ENCODE results near the gene SLC24A2. TPM values are rescaled to one million over a fixed set of nuclear protein-coding genes. Genes with fewer than 3 reads are reported as not detected.

Gene SLC24A2
- total and polyA plus RNA-seq, 2 experiments from 2014 or later: 3.5 to 7.1 TPM

DNA sequence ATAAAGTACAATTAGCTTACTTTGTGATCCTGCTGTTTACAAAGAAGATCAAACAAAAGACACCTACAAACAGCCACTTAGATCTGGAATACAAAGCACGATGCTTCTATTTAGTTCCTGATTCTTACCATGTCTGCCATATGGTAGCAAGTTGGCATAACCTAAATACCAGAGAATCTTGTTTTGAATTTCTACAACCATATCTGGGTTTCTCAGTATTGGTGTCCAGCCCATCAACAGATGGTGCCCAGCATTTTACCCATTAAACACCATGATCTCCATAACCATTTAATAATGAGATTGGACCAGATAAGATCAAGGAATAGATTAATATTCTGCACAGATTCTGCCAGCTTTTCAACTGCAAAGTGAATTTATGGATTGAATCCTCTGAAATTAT is 29.8 kb downstream of the SLC24A2 start (continued):
- TF ChIP-seq, protein P1, sequence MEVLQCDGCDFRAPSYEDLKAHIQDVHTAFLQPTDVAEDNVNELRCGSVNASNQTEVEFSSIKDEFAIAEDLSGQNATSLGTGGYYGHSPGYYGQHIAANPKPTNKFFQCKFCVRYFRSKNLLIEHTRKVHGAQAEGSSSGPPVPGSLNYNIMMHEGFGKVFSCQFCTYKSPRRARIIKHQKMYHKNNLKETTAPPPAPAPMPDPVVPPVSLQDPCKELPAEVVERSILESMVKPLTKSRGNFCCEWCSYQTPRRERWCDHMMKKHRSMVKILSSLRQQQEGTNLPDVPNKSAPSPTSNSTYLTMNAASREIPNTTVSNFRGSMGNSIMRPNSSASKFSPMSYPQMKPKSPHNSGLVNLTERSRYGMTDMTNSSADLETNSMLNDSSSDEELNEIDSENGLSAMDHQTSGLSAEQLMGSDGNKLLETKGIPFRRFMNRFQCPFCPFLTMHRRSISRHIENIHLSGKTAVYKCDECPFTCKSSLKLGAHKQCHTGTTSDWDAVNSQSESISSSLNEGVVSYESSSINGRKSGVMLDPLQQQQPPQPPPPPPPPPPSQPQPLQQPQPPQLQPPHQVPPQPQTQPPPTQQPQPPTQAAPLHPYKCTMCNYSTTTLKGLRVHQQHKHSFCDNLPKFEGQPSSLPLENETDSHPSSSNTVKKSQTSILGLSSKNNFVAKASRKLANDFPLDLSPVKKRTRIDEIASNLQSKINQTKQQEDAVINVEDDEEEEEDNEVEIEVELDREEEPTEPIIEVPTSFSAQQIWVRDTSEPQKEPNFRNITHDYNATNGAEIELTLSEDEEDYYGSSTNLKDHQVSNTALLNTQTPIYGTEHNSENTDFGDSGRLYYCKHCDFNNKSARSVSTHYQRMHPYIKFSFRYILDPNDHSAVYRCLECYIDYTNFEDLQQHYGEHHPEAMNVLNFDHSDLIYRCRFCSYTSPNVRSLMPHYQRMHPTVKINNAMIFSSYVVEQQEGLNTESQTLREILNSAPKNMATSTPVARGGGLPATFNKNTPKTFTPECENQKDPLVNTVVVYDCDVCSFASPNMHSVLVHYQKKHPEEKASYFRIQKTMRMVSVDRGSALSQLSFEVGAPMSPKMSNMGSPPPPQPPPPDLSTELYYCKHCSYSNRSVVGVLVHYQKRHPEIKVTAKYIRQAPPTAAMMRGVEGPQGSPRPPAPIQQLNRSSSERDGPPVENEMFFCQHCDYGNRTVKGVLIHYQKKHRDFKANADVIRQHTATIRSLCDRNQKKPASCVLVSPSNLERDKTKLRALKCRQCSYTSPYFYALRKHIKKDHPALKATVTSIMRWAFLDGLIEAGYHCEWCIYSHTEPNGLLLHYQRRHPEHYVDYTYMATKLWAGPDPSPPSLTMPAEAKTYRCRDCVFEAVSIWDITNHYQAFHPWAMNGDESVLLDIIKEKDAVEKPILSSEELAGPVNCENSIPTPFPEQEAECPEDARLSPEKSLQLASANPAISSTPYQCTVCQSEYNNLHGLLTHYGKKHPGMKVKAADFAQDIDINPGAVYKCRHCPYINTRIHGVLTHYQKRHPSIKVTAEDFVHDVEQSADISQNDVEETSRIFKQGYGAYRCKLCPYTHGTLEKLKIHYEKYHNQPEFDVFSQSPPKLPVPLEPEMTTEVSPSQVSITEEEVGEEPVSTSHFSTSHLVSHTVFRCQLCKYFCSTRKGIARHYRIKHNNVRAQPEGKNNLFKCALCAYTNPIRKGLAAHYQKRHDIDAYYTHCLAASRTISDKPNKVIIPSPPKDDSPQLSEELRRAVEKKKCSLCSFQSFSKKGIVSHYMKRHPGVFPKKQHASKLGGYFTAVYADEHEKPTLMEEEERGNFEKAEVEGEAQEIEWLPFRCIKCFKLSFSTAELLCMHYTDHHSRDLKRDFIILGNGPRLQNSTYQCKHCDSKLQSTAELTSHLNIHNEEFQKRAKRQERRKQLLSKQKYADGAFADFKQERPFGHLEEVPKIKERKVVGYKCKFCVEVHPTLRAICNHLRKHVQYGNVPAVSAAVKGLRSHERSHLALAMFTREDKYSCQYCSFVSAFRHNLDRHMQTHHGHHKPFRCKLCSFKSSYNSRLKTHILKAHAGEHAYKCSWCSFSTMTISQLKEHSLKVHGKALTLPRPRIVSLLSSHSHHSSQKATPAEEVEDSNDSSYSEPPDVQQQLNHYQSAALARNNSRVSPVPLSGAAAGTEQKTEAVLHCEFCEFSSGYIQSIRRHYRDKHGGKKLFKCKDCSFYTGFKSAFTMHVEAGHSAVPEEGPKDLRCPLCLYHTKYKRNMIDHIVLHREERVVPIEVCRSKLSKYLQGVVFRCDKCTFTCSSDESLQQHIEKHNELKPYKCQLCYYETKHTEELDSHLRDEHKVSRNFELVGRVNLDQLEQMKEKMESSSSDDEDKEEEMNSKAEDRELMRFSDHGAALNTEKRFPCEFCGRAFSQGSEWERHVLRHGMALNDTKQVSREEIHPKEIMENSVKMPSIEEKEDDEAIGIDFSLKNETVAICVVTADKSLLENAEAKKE (CRISPR knock-in tag; IDR thresholded peaks at IDR 0.05): no peak
- TF ChIP-seq ZNF331 (CRISPR knock-in tag; IDR thresholded peaks at IDR 0.05; ENCODE audit: low read depth) (no peak), EZH2 (IDR thresholded peaks at IDR 0.05; ENCODE audit: low read depth, unreplicated experiment) (no peak), STAT1 (IDR thresholded peaks at IDR 0.05; ENCODE audit: unreplicated experiment) (no peak), EZH2phosphoT487 (IDR thresholded peaks at IDR 0.05; ENCODE audit: unreplicated experiment) (no peak), ZNF114 (CRISPR knock-in tag; IDR thresholded peaks at IDR 0.05) (no peak), CREB1 (CRISPR knock-in tag; IDR thresholded peaks at IDR 0.05; ENCODE audit: low read depth) (no peak)
- TF ChIP-seq, protein P2, sequence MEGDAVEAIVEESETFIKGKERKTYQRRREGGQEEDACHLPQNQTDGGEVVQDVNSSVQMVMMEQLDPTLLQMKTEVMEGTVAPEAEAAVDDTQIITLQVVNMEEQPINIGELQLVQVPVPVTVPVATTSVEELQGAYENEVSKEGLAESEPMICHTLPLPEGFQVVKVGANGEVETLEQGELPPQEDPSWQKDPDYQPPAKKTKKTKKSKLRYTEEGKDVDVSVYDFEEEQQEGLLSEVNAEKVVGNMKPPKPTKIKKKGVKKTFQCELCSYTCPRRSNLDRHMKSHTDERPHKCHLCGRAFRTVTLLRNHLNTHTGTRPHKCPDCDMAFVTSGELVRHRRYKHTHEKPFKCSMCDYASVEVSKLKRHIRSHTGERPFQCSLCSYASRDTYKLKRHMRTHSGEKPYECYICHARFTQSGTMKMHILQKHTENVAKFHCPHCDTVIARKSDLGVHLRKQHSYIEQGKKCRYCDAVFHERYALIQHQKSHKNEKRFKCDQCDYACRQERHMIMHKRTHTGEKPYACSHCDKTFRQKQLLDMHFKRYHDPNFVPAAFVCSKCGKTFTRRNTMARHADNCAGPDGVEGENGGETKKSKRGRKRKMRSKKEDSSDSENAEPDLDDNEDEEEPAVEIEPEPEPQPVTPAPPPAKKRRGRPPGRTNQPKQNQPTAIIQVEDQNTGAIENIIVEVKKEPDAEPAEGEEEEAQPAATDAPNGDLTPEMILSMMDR (conservative IDR thresholded peaks at IDR 0.05; ENCODE audit: low read depth in 2 of 2): no peak

DNA sequence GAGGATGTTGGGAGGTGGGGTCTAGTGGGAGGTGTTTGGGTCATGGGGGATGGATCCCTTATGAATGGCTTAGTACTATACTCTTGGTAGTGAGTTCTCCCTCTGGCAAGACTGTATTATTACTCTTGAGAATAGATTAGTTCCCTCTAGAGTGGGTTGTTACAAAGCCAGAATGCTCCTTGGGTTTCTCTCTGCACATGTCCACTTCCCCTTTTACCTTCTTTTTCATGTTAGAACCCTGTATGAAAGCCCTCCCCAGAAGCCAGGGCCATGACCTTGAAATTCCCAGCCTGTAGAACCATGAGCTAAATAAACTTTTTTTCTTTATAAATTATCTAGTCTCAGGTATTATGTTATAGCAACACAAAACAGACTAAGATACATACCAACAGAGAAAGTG is 31.1 kb downstream of the SLC24A2 start:
- Histone ChIP-seq H3K9me2 (ENCODE audit: insufficient read depth) (no peaks in the 10 kb centered on the region), H3F3A (replicated peaks; ENCODE audit: low read depth) (no peaks in the 10 kb centered on the region), H3K4me2 (no peak overlapping the region), H4K20me1 (replicated peaks; ENCODE audit: insufficient read depth) (no peaks in the 10 kb centered on the region), H3K36me3 (ENCODE audit: insufficient read depth) (no peaks in the 10 kb centered on the region), H3K79me2 (replicated peaks; ENCODE audit: insufficient read depth) (no peaks in the 10 kb centered on the region), H3K4me1 (ENCODE audit: insufficient read depth) (peaks cover 4% of the 10 kb centered on the region; the same call in 1 of the 2 replicates), H3K27me3 (ENCODE audit: insufficient read depth) (no peaks in the 10 kb centered on the region), H3K4me3 (no peak overlapping the region), H2AFZ (no peak overlapping the region), H3K27ac (ENCODE audit: low read depth) (no peak overlapping the region)
- H3K27ac Mint-ChIP-seq: no peak overlapping the region
- H3K9me3 Mint-ChIP-seq: peaks cover 2% of the 10 kb centered on the region; the same call in 2 of the 3 replicates
- peaks cover 9% of the 10 kb centered on the region; the same call in 2 of the 3 replicates for H3K4me1 Mint-ChIP-seq
- H3K27me3 Mint-ChIP-seq (ENCODE audit: insufficient read depth, low read depth, poor library complexity): no peaks in the 10 kb centered on the region
- H3K4me3 Mint-ChIP-seq: no peak overlapping the region
- DNase-seq (ENCODE audit: low spot score) (no peak), ATAC-seq (no peak)
- H3K36me3 Mint-ChIP-seq (ENCODE audit: low read depth): no peaks in the 10 kb centered on the region
- no peak for TF ChIP-seq EZH2 (IDR thresholded peaks at IDR 0.05; ENCODE audit: low read depth, unreplicated experiment)
- TF ChIP-seq, protein P2 (conservative IDR thresholded peaks at IDR 0.05; ENCODE audit: low read depth in 2 of 2): no peak
- no peak for TF ChIP-seq STAT1 (IDR thresholded peaks at IDR 0.05; ENCODE audit: unreplicated experiment)
- no peak for TF ChIP-seq POLR2AphosphoS5 (IDR thresholded peaks at IDR 0.05; ENCODE audit: low read depth)
- no peak for TF ChIP-seq ZNF114 (CRISPR knock-in tag; IDR thresholded peaks at IDR 0.05)
- TF ChIP-seq CREB1 (CRISPR knock-in tag; IDR thresholded peaks at IDR 0.05; ENCODE audit: low read depth): no peak
- TF ChIP-seq, protein P3, sequence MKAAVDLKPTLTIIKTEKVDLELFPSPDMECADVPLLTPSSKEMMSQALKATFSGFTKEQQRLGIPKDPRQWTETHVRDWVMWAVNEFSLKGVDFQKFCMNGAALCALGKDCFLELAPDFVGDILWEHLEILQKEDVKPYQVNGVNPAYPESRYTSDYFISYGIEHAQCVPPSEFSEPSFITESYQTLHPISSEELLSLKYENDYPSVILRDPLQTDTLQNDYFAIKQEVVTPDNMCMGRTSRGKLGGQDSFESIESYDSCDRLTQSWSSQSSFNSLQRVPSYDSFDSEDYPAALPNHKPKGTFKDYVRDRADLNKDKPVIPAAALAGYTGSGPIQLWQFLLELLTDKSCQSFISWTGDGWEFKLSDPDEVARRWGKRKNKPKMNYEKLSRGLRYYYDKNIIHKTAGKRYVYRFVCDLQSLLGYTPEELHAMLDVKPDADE (IDR thresholded peaks at IDR 0.05): no peak

Data from GM23338 (cell line).